HG03108 (cell line): ENCODE data around the gene UXS1.
A peak's percentile ranks its signal among the peaks of the same experiment; 100 is the strongest.
"Not testable (repeated sequence)": the region's sequence is repeated elsewhere in the genome, so short reads cannot be mapped to it uniquely, and the experiment has no call there.

ENCODE experiments used
- ATAC-seq: cut with Tn5 transposase; IDR thresholded peaks from one replicate; pipeline ENCODE4 v1.9.1; 2021; ENCODE audit warnings: moderate library complexity; ENCODE audit not compliant: unreplicated experiment

UXS1 gene

GRCh38 chr2:106193977-106194778 lies at the start of gene UXS1:
Gene UXS1 (minus strand): TSS chr2:106194301. CDS start chr2:106194241, 60 bp downstream.
- ATAC-seq = peak; percentile 69

- not testable (repeated sequence) for ATAC-seq
Observed at GRCh38 chr2:106239491-106239890, 45.4 kb upstream of the UXS1 start.

GRCh38 chr2:106235392-106235791 lies 41.3 kb upstream of the UXS1 start:
- not testable (repeated sequence) for ATAC-seq

- no peak for ATAC-seq
Observed at GRCh38 chr2:106233350-106233706, 39.2 kb upstream of the UXS1 start.

GRCh38 chr2:106232638-106233349 lies 38.7 kb upstream of the UXS1 start:
- no peak for ATAC-seq

- no peak for ATAC-seq
Observed at GRCh38 chr2:106223347-106223746, 29.2 kb upstream of the UXS1 start.

GRCh38 chr2:106222057-106222456 lies 28.0 kb upstream of the UXS1 start:
- not testable (repeated sequence) for ATAC-seq

GRCh38 chr2:106219813-106220212 lies 25.7 kb upstream of the UXS1 start:
- ATAC-seq = no peak

- ATAC-seq = not testable (repeated sequence)
Observed at GRCh38 chr2:106219157-106219556, 25.1 kb upstream of the UXS1 start.

- ATAC-seq = no peak
Observed at GRCh38 chr2:106208874-106209273, 14.8 kb upstream of the UXS1 start.

- ATAC-seq = no peak
Observed at GRCh38 chr2:106208399-106208798, 14.3 kb upstream of the UXS1 start.

GRCh38 chr2:106207246-106207645 lies 13.1 kb upstream of the UXS1 start:
- no peak for ATAC-seq

GRCh38 chr2:106205488-106205887 lies 11.4 kb upstream of the UXS1 start:
- no peak for ATAC-seq

- not testable (repeated sequence) for ATAC-seq
Observed at GRCh38 chr2:106204551-106204950, 10.4 kb upstream of the UXS1 start.

- ATAC-seq = no peak
Observed at GRCh38 chr2:106201661-106202060, 7.6 kb upstream of the UXS1 start.

- no peak for ATAC-seq
Observed at GRCh38 chr2:106197878-106198277, 3.8 kb upstream of the UXS1 start.

GRCh38 chr2:106195981-106196380 lies 1.9 kb upstream of the UXS1 start:
- no peak for ATAC-seq

GRCh38 chr2:106195456-106195855 lies 1.4 kb upstream of the UXS1 start:
- ATAC-seq = no peak

- ATAC-seq = no peak
Observed at GRCh38 chr2:106193690-106193976, 468 bp downstream of the UXS1 start.

GRCh38 chr2:106192752-106193689 lies 1.1 kb downstream of the UXS1 start:
- peak; percentile 30 for ATAC-seq

GRCh38 chr2:106191511-106192016 lies 2.5 kb downstream of the UXS1 start:
- ATAC-seq = no peak
